ENCODE data around the gene ABCC11. TPM values are rescaled to one million over a fixed set of nuclear protein-coding genes. Genes with fewer than 3 reads are reported as not detected.

ABCC11 gene
- total and polyA plus RNA-seq, 2 of the 4 experiments (the other 2 are of a cell fraction) = 0.09 to 0.18 TPM

DNA sequence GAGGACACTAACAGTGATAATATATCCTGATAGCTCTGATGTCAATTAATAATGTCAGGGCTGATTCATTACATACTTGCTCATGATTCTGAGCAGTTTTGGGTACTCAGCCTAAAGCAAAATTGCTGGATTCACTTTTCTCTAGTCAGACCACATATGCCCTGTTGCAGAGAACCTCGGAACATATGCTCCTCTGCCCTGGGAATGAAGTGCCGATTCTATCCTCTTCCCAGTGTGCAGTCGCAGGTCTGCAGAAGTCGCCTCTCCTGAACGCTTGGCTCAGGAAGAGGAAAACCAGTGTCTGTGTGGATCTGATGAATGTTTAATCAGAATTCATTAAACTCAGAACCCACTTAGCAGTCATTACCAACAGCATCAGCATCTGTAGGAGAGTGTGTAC is 126.1 kb downstream of the ABCC11 start (continued):
- TF ChIP-seq, protein P1, sequence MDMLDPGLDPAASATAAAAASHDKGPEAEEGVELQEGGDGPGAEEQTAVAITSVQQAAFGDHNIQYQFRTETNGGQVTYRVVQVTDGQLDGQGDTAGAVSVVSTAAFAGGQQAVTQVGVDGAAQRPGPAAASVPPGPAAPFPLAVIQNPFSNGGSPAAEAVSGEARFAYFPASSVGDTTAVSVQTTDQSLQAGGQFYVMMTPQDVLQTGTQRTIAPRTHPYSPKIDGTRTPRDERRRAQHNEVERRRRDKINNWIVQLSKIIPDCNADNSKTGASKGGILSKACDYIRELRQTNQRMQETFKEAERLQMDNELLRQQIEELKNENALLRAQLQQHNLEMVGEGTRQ (IDR thresholded peaks at IDR 0.05; ENCODE audit: low read depth, low read length) = no peak
- TF ChIP-seq CHD1 (IDR thresholded peaks at IDR 0.05; ENCODE audit: low read depth, low read length) = no peak

- Histone ChIP-seq H2BK20ac (ENCODE audit: low read depth, low read length) (peak overlapping the region; percentile 48; the same call in 1 of the 2 replicates), H3K4me2 (ENCODE audit: low read depth, low read length) (no peak overlapping the region), H3K23ac (ENCODE audit: low read depth, low read length) (no peak overlapping the region), H3K56ac (ENCODE audit: extremely low read depth, insufficient read depth, low read length) (no peak overlapping the region), H4K91ac (ENCODE audit: insufficient read depth, low read depth, low read length) (peak overlapping the region; percentile 42; the same call in 1 of the 2 replicates), H2AFZ (replicated peaks; ENCODE audit: low read length, poor library complexity) (no peak overlapping the region), H3K9ac (ENCODE audit: low read depth, low read length) (no peak overlapping the region), H3K18ac (ENCODE audit: low read depth, low read length) (no peak overlapping the region), H3K79me1 (ENCODE audit: low read depth in 1 of 2, low read length in 2 of 2) (no peaks in the 10 kb centered on the region), H3K36me3 (ENCODE audit: control insufficient read depth, insufficient read depth, low read length) (no peaks in the 10 kb centered on the region), H3K9me1 (ENCODE audit: insufficient read depth, low read length) (peaks cover 24% of the 10 kb centered on the region), H3K4me3 (ENCODE audit: insufficient read depth, low read depth, low read length) (no peak overlapping the region), H2AK9ac (replicated peaks; ENCODE audit: low read depth, low read length, poor library complexity) (peak overlapping the region; percentile 13), H3K27ac (ENCODE audit: insufficient read depth, low read length) (no peak overlapping the region), H4K8ac (ENCODE audit: low read depth in 2 of 2, low read length in 2 of 2) (0 out of 4 replicates have a peak overlapping the region, but pooled peaks of 1 of the 2 experiments have one; percentile 28), H2BK5ac (ENCODE audit: low read depth, low read length, poor library complexity, severe bottlenecking) (no peak overlapping the region), H3K4ac (ENCODE audit: low read depth, low read length) (peak overlapping the region; percentile 48; the same call in 1 of the 2 replicates), H3K14ac (replicated peaks; ENCODE audit: low read depth, low read length) (no peak overlapping the region), H2AK5ac (ENCODE audit: low read depth, low read length) (peak overlapping the region; percentile 56; the same call in 1 of the 2 replicates), H3K27me3 (ENCODE audit: control insufficient read depth, insufficient read depth, low read length) (no peaks in the 10 kb centered on the region), H4K5ac (ENCODE audit: low read depth, low read length) (no peak overlapping the region), H2BK15ac (ENCODE audit: low read depth, low read length) (peak overlapping the region; percentile 67; the same call in 1 of the 3 replicates), H3K9me3 (ENCODE audit: control insufficient read depth, insufficient read depth, low read length) (no peaks in the 10 kb centered on the region), H3K4me1 (ENCODE audit: control insufficient read depth, insufficient read depth, low read length) (peaks cover 10% of the 10 kb centered on the region), H4K20me1 (ENCODE audit: insufficient read depth, low read length) (no peaks in the 10 kb centered on the region), H2BK120ac (ENCODE audit: low read depth, low read length) (peak overlapping the region; percentile 52; the same call in 1 of the 2 replicates)
- intact Hi-C loops (cut with micrococcal nuclease) (no loop called here), dilution Hi-C loops (cut with HindIII; ENCODE audit: low sequenced_read_pairs, unreplicated experiment) (no loop called here), in situ Hi-C loops (cut with MboI; ENCODE audit: low sequenced_read_pairs) (no loop called here)
- ATAC-seq (ENCODE audit: low read depth) = no peak
- TF ChIP-seq ELK1 (IDR thresholded peaks at IDR 0.05; ENCODE audit: borderline replicate concordance, low read depth, low read length) = no peak
- no peak for TF ChIP-seq NFE2L2 (IDR thresholded peaks at IDR 0.05; ENCODE audit: low read depth, low read length)
- TF ChIP-seq MAFK (IDR thresholded peaks at IDR 0.05; ENCODE audit: low read depth, low read length) = no peak
- TF ChIP-seq FOS (IDR thresholded peaks at IDR 0.05; ENCODE audit: low read depth, low read length) = no peak
- no peak for TF ChIP-seq MAZ (IDR thresholded peaks at IDR 0.05; ENCODE audit: borderline replicate concordance, low read depth, low read length)
- no peak for TF ChIP-seq CEBPB (IDR thresholded peaks at IDR 0.05; ENCODE audit: low read depth, low read length)
- TF ChIP-seq POLR2A (IDR thresholded peaks at IDR 0.05; ENCODE audit: low read depth, low read length) = no peak
- TF ChIP-seq CTCF (conservative IDR thresholded peaks at IDR 0.05; ENCODE audit: low read depth, low read length) = no peak
- no peak for TF ChIP-seq MXI1 (IDR thresholded peaks at IDR 0.05; ENCODE audit: borderline replicate concordance, low read depth, low read length)
- no peak for TF ChIP-seq BHLHE40 (IDR thresholded peaks at IDR 0.05; ENCODE audit: low read depth, low read length)
- TF ChIP-seq SMC3 (IDR thresholded peaks at IDR 0.05; ENCODE audit: low read depth, low read length) = no peak
- no peak for TF ChIP-seq RFX5 (IDR thresholded peaks at IDR 0.05; ENCODE audit: low read depth, low read length)
- no peak for TF ChIP-seq CHD1 (IDR thresholded peaks at IDR 0.05; ENCODE audit: low read depth, low read length)
- ChIA-PET CTCF (no interaction called here), POLR2A (ENCODE audit: unreplicated experiment) (no interaction called here)
- WGBS, 2 experiments (ENCODE audit: extremely low coverage in 2 of 2, insufficient read length in 1 of 2) = 95% methylated on average over 2 of the region's 2 CpGs; no CpG with 5 or more reads in 1 of the 2 experiments
- DNase-seq = no peak
- no TSS peak for BruUV-seq (replicated peaks)
Observed at GRCh38 chr16:48118841-48119240, 128.5 kb downstream of the ABCC11 start.

Data from IMR-90 (cell line).